ENCODE results near the gene SHFL.

DNA sequence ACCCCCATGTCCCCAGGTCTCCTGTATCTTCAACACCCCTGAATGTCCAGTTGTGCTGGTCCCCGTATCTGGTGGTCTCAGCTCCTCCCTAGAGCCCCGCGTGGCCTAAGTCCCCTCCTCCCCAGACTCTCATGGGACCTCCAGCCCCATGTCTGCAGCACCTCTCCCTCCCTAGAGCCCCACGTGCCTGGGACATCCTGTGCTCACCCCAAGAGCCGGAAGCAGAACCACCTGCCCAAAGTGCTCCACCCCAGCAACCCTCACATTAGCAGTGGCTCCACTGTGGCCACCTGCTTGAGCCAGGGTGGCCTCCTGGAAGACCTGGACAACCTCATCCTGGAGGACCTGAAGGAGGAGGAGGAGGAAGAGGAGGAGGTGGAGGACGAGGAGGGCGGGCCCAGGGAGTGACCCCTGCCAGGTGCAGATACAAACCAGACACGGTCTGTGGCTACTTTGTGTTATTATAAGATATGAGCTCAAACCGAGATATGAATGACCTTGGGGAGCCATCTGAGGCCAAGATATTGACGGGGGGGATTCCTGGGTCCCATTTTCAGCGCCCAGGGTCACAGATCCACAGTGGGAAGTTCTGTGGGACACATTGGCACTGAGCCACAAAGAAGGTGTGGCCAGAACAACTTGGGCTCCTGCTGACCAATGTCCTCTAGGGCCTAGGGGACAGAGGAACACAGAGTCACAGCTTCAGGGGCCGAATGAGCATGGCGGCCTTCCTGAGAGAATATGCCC lies 6.0 kb downstream of the SHFL start:
- no peak for TF ChIP-seq JUND (IDR thresholded peaks at IDR 0.05; ENCODE audit: low read length)
- TF ChIP-seq, protein P1, sequence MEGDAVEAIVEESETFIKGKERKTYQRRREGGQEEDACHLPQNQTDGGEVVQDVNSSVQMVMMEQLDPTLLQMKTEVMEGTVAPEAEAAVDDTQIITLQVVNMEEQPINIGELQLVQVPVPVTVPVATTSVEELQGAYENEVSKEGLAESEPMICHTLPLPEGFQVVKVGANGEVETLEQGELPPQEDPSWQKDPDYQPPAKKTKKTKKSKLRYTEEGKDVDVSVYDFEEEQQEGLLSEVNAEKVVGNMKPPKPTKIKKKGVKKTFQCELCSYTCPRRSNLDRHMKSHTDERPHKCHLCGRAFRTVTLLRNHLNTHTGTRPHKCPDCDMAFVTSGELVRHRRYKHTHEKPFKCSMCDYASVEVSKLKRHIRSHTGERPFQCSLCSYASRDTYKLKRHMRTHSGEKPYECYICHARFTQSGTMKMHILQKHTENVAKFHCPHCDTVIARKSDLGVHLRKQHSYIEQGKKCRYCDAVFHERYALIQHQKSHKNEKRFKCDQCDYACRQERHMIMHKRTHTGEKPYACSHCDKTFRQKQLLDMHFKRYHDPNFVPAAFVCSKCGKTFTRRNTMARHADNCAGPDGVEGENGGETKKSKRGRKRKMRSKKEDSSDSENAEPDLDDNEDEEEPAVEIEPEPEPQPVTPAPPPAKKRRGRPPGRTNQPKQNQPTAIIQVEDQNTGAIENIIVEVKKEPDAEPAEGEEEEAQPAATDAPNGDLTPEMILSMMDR (IDR thresholded peaks at IDR 0.05; ENCODE audit: control extremely low read depth in 1 of 3, insufficient read depth in 1 of 3, low read depth in 1 of 3, low read length in 3 of 3), result no peak
- no peak for TF ChIP-seq POLR2AphosphoS5 (IDR thresholded peaks at IDR 0.05; ENCODE audit: low read depth, low read length)
- TF ChIP-seq, protein P2, sequence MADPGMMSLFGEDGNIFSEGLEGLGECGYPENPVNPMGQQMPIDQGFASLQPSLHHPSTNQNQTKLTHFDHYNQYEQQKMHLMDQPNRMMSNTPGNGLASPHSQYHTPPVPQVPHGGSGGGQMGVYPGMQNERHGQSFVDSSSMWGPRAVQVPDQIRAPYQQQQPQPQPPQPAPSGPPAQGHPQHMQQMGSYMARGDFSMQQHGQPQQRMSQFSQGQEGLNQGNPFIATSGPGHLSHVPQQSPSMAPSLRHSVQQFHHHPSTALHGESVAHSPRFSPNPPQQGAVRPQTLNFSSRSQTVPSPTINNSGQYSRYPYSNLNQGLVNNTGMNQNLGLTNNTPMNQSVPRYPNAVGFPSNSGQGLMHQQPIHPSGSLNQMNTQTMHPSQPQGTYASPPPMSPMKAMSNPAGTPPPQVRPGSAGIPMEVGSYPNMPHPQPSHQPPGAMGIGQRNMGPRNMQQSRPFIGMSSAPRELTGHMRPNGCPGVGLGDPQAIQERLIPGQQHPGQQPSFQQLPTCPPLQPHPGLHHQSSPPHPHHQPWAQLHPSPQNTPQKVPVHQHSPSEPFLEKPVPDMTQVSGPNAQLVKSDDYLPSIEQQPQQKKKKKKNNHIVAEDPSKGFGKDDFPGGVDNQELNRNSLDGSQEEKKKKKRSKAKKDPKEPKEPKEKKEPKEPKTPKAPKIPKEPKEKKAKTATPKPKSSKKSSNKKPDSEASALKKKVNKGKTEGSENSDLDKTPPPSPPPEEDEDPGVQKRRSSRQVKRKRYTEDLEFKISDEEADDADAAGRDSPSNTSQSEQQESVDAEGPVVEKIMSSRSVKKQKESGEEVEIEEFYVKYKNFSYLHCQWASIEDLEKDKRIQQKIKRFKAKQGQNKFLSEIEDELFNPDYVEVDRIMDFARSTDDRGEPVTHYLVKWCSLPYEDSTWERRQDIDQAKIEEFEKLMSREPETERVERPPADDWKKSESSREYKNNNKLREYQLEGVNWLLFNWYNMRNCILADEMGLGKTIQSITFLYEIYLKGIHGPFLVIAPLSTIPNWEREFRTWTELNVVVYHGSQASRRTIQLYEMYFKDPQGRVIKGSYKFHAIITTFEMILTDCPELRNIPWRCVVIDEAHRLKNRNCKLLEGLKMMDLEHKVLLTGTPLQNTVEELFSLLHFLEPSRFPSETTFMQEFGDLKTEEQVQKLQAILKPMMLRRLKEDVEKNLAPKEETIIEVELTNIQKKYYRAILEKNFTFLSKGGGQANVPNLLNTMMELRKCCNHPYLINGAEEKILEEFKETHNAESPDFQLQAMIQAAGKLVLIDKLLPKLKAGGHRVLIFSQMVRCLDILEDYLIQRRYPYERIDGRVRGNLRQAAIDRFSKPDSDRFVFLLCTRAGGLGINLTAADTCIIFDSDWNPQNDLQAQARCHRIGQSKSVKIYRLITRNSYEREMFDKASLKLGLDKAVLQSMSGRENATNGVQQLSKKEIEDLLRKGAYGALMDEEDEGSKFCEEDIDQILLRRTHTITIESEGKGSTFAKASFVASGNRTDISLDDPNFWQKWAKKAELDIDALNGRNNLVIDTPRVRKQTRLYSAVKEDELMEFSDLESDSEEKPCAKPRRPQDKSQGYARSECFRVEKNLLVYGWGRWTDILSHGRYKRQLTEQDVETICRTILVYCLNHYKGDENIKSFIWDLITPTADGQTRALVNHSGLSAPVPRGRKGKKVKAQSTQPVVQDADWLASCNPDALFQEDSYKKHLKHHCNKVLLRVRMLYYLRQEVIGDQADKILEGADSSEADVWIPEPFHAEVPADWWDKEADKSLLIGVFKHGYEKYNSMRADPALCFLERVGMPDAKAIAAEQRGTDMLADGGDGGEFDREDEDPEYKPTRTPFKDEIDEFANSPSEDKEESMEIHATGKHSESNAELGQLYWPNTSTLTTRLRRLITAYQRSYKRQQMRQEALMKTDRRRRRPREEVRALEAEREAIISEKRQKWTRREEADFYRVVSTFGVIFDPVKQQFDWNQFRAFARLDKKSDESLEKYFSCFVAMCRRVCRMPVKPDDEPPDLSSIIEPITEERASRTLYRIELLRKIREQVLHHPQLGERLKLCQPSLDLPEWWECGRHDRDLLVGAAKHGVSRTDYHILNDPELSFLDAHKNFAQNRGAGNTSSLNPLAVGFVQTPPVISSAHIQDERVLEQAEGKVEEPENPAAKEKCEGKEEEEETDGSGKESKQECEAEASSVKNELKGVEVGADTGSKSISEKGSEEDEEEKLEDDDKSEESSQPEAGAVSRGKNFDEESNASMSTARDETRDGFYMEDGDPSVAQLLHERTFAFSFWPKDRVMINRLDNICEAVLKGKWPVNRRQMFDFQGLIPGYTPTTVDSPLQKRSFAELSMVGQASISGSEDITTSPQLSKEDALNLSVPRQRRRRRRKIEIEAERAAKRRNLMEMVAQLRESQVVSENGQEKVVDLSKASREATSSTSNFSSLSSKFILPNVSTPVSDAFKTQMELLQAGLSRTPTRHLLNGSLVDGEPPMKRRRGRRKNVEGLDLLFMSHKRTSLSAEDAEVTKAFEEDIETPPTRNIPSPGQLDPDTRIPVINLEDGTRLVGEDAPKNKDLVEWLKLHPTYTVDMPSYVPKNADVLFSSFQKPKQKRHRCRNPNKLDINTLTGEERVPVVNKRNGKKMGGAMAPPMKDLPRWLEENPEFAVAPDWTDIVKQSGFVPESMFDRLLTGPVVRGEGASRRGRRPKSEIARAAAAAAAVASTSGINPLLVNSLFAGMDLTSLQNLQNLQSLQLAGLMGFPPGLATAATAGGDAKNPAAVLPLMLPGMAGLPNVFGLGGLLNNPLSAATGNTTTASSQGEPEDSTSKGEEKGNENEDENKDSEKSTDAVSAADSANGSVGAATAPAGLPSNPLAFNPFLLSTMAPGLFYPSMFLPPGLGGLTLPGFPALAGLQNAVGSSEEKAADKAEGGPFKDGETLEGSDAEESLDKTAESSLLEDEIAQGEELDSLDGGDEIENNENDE (IDR thresholded peaks at IDR 0.05; ENCODE audit: insufficient replicate concordance, low read length), result no peak
- TF ChIP-seq GABPA (IDR thresholded peaks at IDR 0.05; ENCODE audit: borderline replicate concordance, insufficient read depth, low read length), result no peak
- TF ChIP-seq, protein P3, sequence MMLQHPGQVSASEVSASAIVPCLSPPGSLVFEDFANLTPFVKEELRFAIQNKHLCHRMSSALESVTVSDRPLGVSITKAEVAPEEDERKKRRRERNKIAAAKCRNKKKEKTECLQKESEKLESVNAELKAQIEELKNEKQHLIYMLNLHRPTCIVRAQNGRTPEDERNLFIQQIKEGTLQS (IDR thresholded peaks at IDR 0.05; ENCODE audit: insufficient read depth, low read depth, low read length), result no peak
- TF ChIP-seq TAF1 (IDR thresholded peaks at IDR 0.05; ENCODE audit: low read depth, low read length), result no peak
- no peak for TF ChIP-seq RXRA (IDR thresholded peaks at IDR 0.05; ENCODE audit: insufficient read depth, low read depth, low read length)
